ENCODE measurements around the gene PTPN3. TPM values are rescaled to one million over a fixed set of nuclear protein-coding genes. Genes with fewer than 3 reads are reported as not detected.

Gene PTPN3
- total RNA-seq, 4 donors from 2014 or later: 3.1 to 9.0 (median 5.7) TPM

- TF ChIP-seq CTCF (IDR thresholded peaks at IDR 0.05; ENCODE audit: low read depth): no peak
Measured at GRCh38 chr9:109381011-109381729, 116.9 kb downstream of the PTPN3 start.

DNA sequence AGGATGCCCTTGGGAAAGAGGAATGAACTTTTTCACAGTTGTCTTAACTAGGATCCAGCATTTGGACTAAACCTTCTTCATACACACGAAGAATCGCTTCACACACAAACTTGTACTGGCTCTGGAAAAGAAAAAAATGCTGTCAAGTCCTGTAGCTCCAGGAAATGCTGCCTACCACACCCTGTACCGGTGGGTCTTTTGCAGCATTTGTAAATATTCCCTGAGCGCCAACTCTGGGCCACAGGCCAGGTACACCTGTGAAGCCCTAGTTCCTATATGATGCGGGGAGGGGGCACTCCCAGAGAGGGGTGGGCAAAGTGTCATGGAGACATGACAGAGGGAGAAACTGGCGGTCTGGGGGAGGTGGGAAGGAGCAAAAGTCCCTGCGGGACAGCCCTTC, 118.6 kb downstream of the PTPN3 start:
- no peak for TF ChIP-seq CTCF (IDR thresholded peaks at IDR 0.05; ENCODE audit: low read depth)

GRCh38 chr9:109378316-109378715, 119.8 kb downstream of the PTPN3 start:
- no peak for TF ChIP-seq CTCF (IDR thresholded peaks at IDR 0.05; ENCODE audit: low read depth)

DNA sequence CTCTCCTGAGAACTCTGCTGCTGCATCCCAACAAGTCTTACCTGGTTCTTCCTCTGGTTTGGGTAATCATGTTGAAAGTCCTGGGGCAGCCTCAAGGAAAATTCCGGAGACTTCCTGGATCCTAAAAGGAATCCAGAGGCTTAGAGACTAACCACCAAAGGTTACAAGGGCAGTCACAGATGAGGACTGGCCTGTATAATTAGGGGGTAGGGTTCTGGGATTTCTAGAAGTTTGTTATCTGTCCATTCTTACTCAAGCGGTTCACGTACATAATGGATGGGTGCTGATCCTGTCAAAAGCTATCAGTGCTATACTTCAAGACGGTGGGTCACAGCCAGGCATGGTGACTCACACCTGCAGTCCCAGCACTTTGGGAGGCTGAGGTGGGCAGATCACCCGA, 125.9 kb downstream of the PTPN3 start:
- no peak for TF ChIP-seq CTCF (IDR thresholded peaks at IDR 0.05; ENCODE audit: low read depth)

DNA sequence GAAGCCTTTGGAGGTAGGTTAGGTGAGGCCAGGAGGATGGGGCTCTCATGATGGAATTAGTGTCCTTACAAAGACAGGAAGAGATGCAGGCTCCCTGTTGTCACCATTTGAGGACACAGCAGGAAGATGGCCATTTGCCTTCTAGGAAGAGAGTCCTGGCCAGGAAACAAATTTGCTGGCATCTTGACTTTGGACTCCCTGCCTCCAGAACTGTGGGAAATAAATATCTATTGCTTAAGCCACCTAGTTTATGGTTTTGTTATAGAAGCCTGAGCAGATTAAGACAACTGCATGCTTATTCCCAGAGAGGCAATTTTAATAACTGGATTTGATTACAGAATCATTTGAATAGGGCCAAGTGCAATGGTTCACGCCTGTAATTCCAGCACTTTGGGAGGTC, 126.7 kb downstream of the PTPN3 start:
- TF ChIP-seq CTCF (IDR thresholded peaks at IDR 0.05; ENCODE audit: low read depth): no peak

GRCh38 chr9:109369285-109369684, 128.8 kb downstream of the PTPN3 start:
- TF ChIP-seq CTCF (IDR thresholded peaks at IDR 0.05; ENCODE audit: low read depth): no peak

- TF ChIP-seq CTCF (IDR thresholded peaks at IDR 0.05; ENCODE audit: low read depth): no peak
Measured at GRCh38 chr9:109360771-109361170, 137.3 kb downstream of the PTPN3 start.
